H1 (cell line): ENCODE data around the gene RAD23A. TPM values are rescaled to one million over a fixed set of nuclear protein-coding genes. Genes with fewer than 3 reads are reported as not detected.

Source experiments
- CTCF ChIA-PET: fragments of 300-600 bp; sonication (Branson Sonifier 250); formaldehyde crosslinking; loops from one replicate; lab custom pipeline; 2021; ENCODE audit not compliant: partially characterized antibody; lab: Charles Lee
- POLR2A ChIA-PET: fragments of 300-600 bp; sonication (Branson Sonifier 250); formaldehyde crosslinking; loops from one replicate; lab custom pipeline; 2021; ENCODE audit warnings: inconsistent platforms; ENCODE audit not compliant: partially characterized antibody; lab: Charles Lee
- DNase-seq, 2 experiments: peaks; one replicate each; pipeline versions ENCODE4 v3.0.0 to v3.0.0-alpha.2; 2010 to 2022; ENCODE audit warnings: low spot score in 2 of 2, low read depth in 1 of 2, mixed read lengths in 1 of 2
- FAIRE-seq: peaks from 2 replicates; lab custom pipeline; 2011; peaks lifted over from hg19 to GRCh38; lab: Jason Lieb, UNC
- H2AFZ ChIP-seq: 2 replicates; pipeline ENCODE4 v1.8.1; 2012; ENCODE audit warnings: low read length, inconsistent platforms
- H2AK5ac ChIP-seq: 2 replicates; pipeline ENCODE4 v1.6.1; 2013; ENCODE audit warnings: low read depth, low read length
- H2BK120ac ChIP-seq: replicated peaks from 2 replicates; pipeline ENCODE3; 2013; ENCODE audit warnings: low read depth, low read length, inconsistent platforms
- H2BK12ac ChIP-seq: 2 replicates; pipeline ENCODE4 v1.6.1; 2013; ENCODE audit warnings: low read depth, low read length
- H2BK15ac ChIP-seq: 2 replicates; pipeline ENCODE4 v1.6.1; 2013; ENCODE audit warnings: low read length
- H2BK20ac ChIP-seq: 2 replicates; pipeline ENCODE4 v1.6.1; 2013; ENCODE audit warnings: low read length
- H2BK5ac ChIP-seq: 2 replicates; pipeline ENCODE4 v1.6.1; 2013; ENCODE audit warnings: low read depth, low read length
- H3K14ac ChIP-seq: 2 replicates; pipeline ENCODE4 v1.6.1; 2013; ENCODE audit warnings: inconsistent platforms; ENCODE audit not compliant: insufficient read length
- H3K18ac ChIP-seq: 2 replicates; pipeline ENCODE4 v1.6.1; 2013; ENCODE audit warnings: low read length; ENCODE audit errors: extremely low read depth
- H3K23ac ChIP-seq: 2 replicates; pipeline ENCODE4 v1.6.1; 2013; ENCODE audit warnings: inconsistent platforms; ENCODE audit not compliant: insufficient read length
- H3K23me2 ChIP-seq: 2 replicates; pipeline ENCODE4 v1.6.1; 2013; ENCODE audit warnings: low read depth, low read length
- H3K27ac ChIP-seq: 2 replicates; pipeline ENCODE4 v1.6.1; 2011; ENCODE audit warnings: low read depth, low read length, inconsistent platforms
- H3K27me3 ChIP-seq, 4 experiments: replicated peaks in 1 of 4; 1 replicate in 1 of 4; 2 replicates in 3 of 4; pipeline versions ENCODE4 v1.6.1 to v1.8.1; 2011 to 2013; ENCODE audit warnings: low read length in 3 of 4, mild to moderate bottlenecking in 3 of 4, inconsistent platforms in 2 of 4, mixed read lengths in 2 of 4, moderate library complexity in 1 of 4; ENCODE audit not compliant: control insufficient read depth in 3 of 4, insufficient read depth in 3 of 4; ENCODE audit errors: extremely low read depth in 1 of 4
- H3K36me3 ChIP-seq, 4 experiments: 2 replicates each; pipeline versions ENCODE4 v1.6.1 to v1.8.1; 2011 to 2013; ENCODE audit warnings: mild to moderate bottlenecking in 4 of 4, low read length in 3 of 4, moderate library complexity in 2 of 4, control low read depth in 1 of 4, inconsistent platforms in 1 of 4; ENCODE audit not compliant: insufficient read depth in 4 of 4, control insufficient read depth in 2 of 4
- H3K4ac ChIP-seq: replicated peaks from 2 replicates; pipeline ENCODE3; 2013; ENCODE audit warnings: low read length, low read depth, mixed read lengths, inconsistent platforms; ENCODE audit not compliant: insufficient read length
- H3K4me1 ChIP-seq, 4 experiments: replicated peaks in 1 of 4; 1 replicate in 1 of 4; 2 replicates in 3 of 4; pipeline versions ENCODE4 v1.6.1 to v1.8.1; 2011 to 2013; ENCODE audit warnings: low read length in 3 of 4, inconsistent platforms in 2 of 4, mixed read lengths in 1 of 4; ENCODE audit not compliant: insufficient read depth in 4 of 4, control insufficient read depth in 3 of 4
- H3K4me2 ChIP-seq, 2 experiments: 2 replicates each; pipeline versions ENCODE4 v1.6.1 to v1.8.1; 2011 to 2013; ENCODE audit warnings: low read depth in 2 of 2, low read length in 2 of 2, control low read depth in 1 of 2, inconsistent platforms in 1 of 2, mild to moderate bottlenecking in 1 of 2; ENCODE audit not compliant: insufficient read depth in 1 of 2
- H3K4me3 ChIP-seq, 4 experiments: fragments of 200-600, 300-600 bp in 1 of 4; sonication (generic), shearing (Covaris generic), sonication (Bioruptor Twin) in 1 of 4; 2 replicates each; pipeline versions ENCODE4 v1.5.1 to v1.8.1; 2011 to 2016; ENCODE audit warnings: low read length in 4 of 4, low read depth in 3 of 4, control low read depth in 2 of 4, inconsistent platforms in 2 of 4, mild to moderate bottlenecking in 2 of 4, mixed read lengths in 1 of 4, moderate library complexity in 1 of 4; ENCODE audit not compliant: insufficient read depth in 2 of 4; ENCODE audit errors: extremely low read depth in 1 of 4
- H3K56ac ChIP-seq: replicated peaks from 2 replicates; pipeline ENCODE3; 2013; ENCODE audit warnings: low read depth, mild to moderate bottlenecking, mixed read lengths, low read length, inconsistent platforms; ENCODE audit not compliant: insufficient read length
- H3K79me1 ChIP-seq: 2 replicates; pipeline ENCODE4 v1.6.1; 2013; ENCODE audit warnings: low read depth, low read length, control low read depth
- H3K79me2 ChIP-seq, 2 experiments: 2 replicates each; pipeline versions ENCODE4 v1.6.1 to v1.8.1; 2012 to 2013; ENCODE audit warnings: low read length in 2 of 2, mild to moderate bottlenecking in 2 of 2, inconsistent platforms in 1 of 2; ENCODE audit not compliant: insufficient read depth in 2 of 2, control insufficient read depth in 1 of 2
- H3K9ac ChIP-seq, 4 experiments: replicated peaks in 1 of 4; 1 replicate in 1 of 4; 2 replicates in 3 of 4; pipeline versions ENCODE4 v1.6.1 to v1.8.1; 2011 to 2013; ENCODE audit warnings: low read depth in 3 of 4, low read length in 3 of 4, control low read depth in 2 of 4, mild to moderate bottlenecking in 2 of 4, moderate library complexity in 2 of 4, inconsistent platforms in 1 of 4; ENCODE audit errors: extremely low read depth in 1 of 4
- H3K9me3 ChIP-seq, 2 experiments: 2 replicates each; pipeline versions ENCODE4 v1.6.1 to v1.8.1; 2012 to 2013; ENCODE audit warnings: mild to moderate bottlenecking in 2 of 2, moderate library complexity in 2 of 2, control low read depth in 1 of 2, inconsistent platforms in 1 of 2, low read depth in 1 of 2, low read length in 1 of 2, mixed read lengths in 1 of 2; ENCODE audit not compliant: insufficient read depth in 2 of 2
- H4K20me1 ChIP-seq, 2 experiments: replicated peaks in 1 of 2; 2 replicates each; pipeline versions ENCODE3 to v1.8.1; 2011 to 2013; ENCODE audit warnings: inconsistent platforms in 2 of 2, low read length in 2 of 2, mild to moderate bottlenecking in 1 of 2; ENCODE audit not compliant: insufficient read depth in 2 of 2, control insufficient read depth in 1 of 2
- H4K5ac ChIP-seq: 2 replicates; pipeline ENCODE4 v1.6.1; 2013; ENCODE audit warnings: low read length, low read depth, mixed read lengths, inconsistent platforms; ENCODE audit not compliant: insufficient read length
- H4K8ac ChIP-seq: 2 replicates; pipeline ENCODE4 v1.8.0; 2013; ENCODE audit warnings: mild to moderate bottlenecking, moderate library complexity, low read length, inconsistent platforms; ENCODE audit not compliant: insufficient read depth; ENCODE audit errors: extremely low read depth
- H4K91ac ChIP-seq: replicated peaks from 2 replicates; pipeline ENCODE3; 2013; ENCODE audit warnings: low read length, mixed read lengths, inconsistent platforms; ENCODE audit not compliant: insufficient read length
- KDM4A ChIP-seq: IDR thresholded peaks from one replicate; pipeline ENCODE4 v1.7.1; 2012; ENCODE audit warnings: low read depth, mild to moderate bottlenecking, moderate library complexity, low read length, inconsistent platforms; ENCODE audit not compliant: severe bottlenecking
- WGBS, 2 experiments: shearing (Covaris generic) in 1 of 2; methylation state at CpG; one replicate each; pipeline versions ENCODE4 v1.1.6 to v1.1.7; 2013 to 2015; ENCODE audit warnings: low lambda C conversion rate in 2 of 2, mixed read lengths in 2 of 2, inconsistent platforms in 1 of 2, low coverage in 1 of 2, missing lambda C conversion rate in 1 of 2; ENCODE audit not compliant: insufficient replicate concordance in 2 of 2, insufficient coverage in 1 of 2, insufficient read length in 1 of 2; ENCODE audit errors: extremely low coverage in 1 of 2, missing lambda C conversion rate in 1 of 2; 5-methylcytosine and 5-hydroxymethylcytosine counted together
- polyA plus RNA-seq, 7 experiments: library from polyadenylated mRNA; depleted of rRNA in 3 of 7; stranded (reverse) in 5 of 7; unstranded in 2 of 7; fragments of >200 nt in 5 of 7; fragments of 200-250 nt in 2 of 7; gene quantifications; 1 replicate in 5 of 7; 2 replicates in 1 of 7; 4 replicates in 1 of 7; pipeline versions ENCODE4 v1.2.1 to v1.2.3, GENCODE V29; 2011 to 2013; ENCODE audit warnings: missing spikeins in 2 of 7, mixed read lengths in 2 of 7
- total RNA-seq: library from RNA; stranded (reverse); fragmentation: NEBNext Ultra II Directional; extraction: Animal tissue kit (Norgen Biotek cat#: 25700); gene quantifications from 2 replicates; pipeline ENCODE4 v1.2.1, GENCODE V29; 2021
- TF ChIP-seq, protein P1 (sequence below): IDR thresholded peaks from 2 replicates; pipeline ENCODE4 v1.6.1; 2012; ENCODE audit warnings: low read length, inconsistent platforms

RAD23A gene
- total and polyA plus RNA-seq, 2 of the 8 experiments (the other 6 are each of a cell fraction or from before 2014, with no cell fraction given), result 40.0 to 76.1 TPM

DNA sequence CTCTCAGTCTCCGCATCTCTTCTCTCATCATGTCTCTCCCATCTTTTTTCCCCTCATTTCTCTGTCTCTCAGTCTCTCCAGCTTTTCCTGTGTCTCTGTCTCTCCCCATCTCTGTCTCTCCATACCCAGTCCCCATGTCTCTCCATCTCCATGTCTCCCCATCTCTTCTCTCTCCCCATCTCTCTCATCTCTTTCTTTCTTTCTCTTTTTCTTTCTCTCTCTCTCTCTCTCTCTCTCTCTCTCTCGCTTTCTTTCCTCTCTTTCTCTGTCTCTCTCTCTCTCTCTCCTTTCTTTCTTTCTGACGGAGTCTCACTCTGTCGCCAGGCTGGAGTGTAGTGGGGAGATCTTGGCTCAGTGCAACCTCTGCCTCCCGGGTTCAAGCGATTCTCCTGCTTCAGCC is 37.0 kb downstream of the RAD23A start:
- Histone ChIP-seq H3K79me1 (no peaks in the 10 kb centered on the region), H2AK5ac (no peak overlapping the region), H3K79me2 (no peaks in the 10 kb centered on the region), H2BK5ac (no peak overlapping the region), H2BK15ac (no peak overlapping the region), H3K9ac (no peak overlapping the region), H3K27me3 (peaks cover 2 to 35% (median 29%) of the 10 kb centered on the region in 4 experiments), H3K4me3 (no peak overlapping the region), H3K4ac (no peak overlapping the region), H4K8ac (no peak overlapping the region), H3K56ac (no peak overlapping the region), H4K91ac (no peak overlapping the region), H3K36me3 (no peaks in the 10 kb centered on the region), H3K4me2 (0 out of 4 replicates have a peak overlapping the region, but pooled peaks of 1 of the 2 experiments have one; percentile 4), H3K23me2 (peaks cover 6% of the 10 kb centered on the region), H3K14ac (no peak overlapping the region), H3K23ac (no peak overlapping the region), H4K5ac (no peak overlapping the region)
- ChIA-PET CTCF (interaction anchor here (1.0 to 16.3 kb wide), 12 partner anchors 16 to 124 kb away, joined by 3 to 431 read pairs (median 6); partner anchors contain the start of gene DAND5), POLR2A (interaction anchor here (1.7 kb wide), 1 partner anchor 111 kb away, joined by 4 read pairs; no protein-coding TSS in a partner anchor)
- DNase-seq (no peak), FAIRE-seq (no peak)
- 99% methylated on average over 4 of the region's 6 CpGs; no CpG with 5 or more reads in 1 of the 2 experiments for WGBS, 2 experiments
- TF ChIP-seq, protein P1, sequence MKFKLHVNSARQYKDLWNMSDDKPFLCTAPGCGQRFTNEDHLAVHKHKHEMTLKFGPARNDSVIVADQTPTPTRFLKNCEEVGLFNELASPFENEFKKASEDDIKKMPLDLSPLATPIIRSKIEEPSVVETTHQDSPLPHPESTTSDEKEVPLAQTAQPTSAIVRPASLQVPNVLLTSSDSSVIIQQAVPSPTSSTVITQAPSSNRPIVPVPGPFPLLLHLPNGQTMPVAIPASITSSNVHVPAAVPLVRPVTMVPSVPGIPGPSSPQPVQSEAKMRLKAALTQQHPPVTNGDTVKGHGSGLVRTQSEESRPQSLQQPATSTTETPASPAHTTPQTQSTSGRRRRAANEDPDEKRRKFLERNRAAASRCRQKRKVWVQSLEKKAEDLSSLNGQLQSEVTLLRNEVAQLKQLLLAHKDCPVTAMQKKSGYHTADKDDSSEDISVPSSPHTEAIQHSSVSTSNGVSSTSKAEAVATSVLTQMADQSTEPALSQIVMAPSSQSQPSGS, result no peak
- TF ChIP-seq KDM4A, result no peak
- TF ChIP-seq, all 59 proteins: peak for 0
- Histone ChIP-seq H2AFZ (no peak overlapping the region), H3K9me3 (no peaks in the 10 kb centered on the region), H2BK12ac (no peak overlapping the region), H3K4me1 (peaks cover 0 to 7% (median 3%) of the 10 kb centered on the region in 4 experiments; a peak in 4 of 7 replicates), H4K20me1 (peaks cover 0 to 14% of the 10 kb centered on the region in 2 experiments), H3K18ac (no peak overlapping the region), H3K27ac (no peak overlapping the region), H2BK20ac (no peak overlapping the region), H2BK120ac (no peak overlapping the region)
